ENCODE measurements around the gene AKAP1.

GRCh38 chr17:57136355-57136754, 51.3 kb downstream of the AKAP1 start:
- TF ChIP-seq POLR2A (IDR thresholded peaks at IDR 0.05; ENCODE audit: low read depth, low read length) (no peak), POU2F2 (IDR thresholded peaks at IDR 0.05; ENCODE audit: low read depth, low read length) (no peak)
